Hepatocyte (in vitro differentiated cells): Measurements from ENCODE around the gene SLC12A7.

Experiments used
- EZH2phosphoT487 ChIP-seq: fragments of 200-600 bp; sonication (generic); IDR thresholded peaks from one replicate; pipeline ENCODE4 v1.6.1; 2018; ENCODE audit warnings: antibody characterized with exemption, mild to moderate bottlenecking, low read depth, moderate library complexity; ENCODE audit not compliant: unreplicated experiment, severe bottlenecking
- TF ChIP-seq, protein P1 (sequence below): fragments of 200-600 bp; sonication (generic); IDR thresholded peaks from 2 replicates; pipeline ENCODE4 v1.5.1; 2016; ENCODE audit warnings: antibody characterized with exemption, mild to moderate bottlenecking; ENCODE audit not compliant: poor library complexity

GRCh38 chr5:1089146-1089545 is 22.7 kb downstream of the SLC12A7 start:
- TF ChIP-seq, protein P1, sequence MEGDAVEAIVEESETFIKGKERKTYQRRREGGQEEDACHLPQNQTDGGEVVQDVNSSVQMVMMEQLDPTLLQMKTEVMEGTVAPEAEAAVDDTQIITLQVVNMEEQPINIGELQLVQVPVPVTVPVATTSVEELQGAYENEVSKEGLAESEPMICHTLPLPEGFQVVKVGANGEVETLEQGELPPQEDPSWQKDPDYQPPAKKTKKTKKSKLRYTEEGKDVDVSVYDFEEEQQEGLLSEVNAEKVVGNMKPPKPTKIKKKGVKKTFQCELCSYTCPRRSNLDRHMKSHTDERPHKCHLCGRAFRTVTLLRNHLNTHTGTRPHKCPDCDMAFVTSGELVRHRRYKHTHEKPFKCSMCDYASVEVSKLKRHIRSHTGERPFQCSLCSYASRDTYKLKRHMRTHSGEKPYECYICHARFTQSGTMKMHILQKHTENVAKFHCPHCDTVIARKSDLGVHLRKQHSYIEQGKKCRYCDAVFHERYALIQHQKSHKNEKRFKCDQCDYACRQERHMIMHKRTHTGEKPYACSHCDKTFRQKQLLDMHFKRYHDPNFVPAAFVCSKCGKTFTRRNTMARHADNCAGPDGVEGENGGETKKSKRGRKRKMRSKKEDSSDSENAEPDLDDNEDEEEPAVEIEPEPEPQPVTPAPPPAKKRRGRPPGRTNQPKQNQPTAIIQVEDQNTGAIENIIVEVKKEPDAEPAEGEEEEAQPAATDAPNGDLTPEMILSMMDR, result no peak
- no peak for TF ChIP-seq EZH2phosphoT487
